ENCODE results near the gene MYL9. TPM values are rescaled to one million over a fixed set of nuclear protein-coding genes. Genes with fewer than 3 reads are reported as not detected.

The MYL9 gene
- total and polyA plus RNA-seq, 2 donors (not counting 1 experiment from before 2014, with no cell fraction given) = 0.78 to 3.5 TPM

GRCh38 chr20:36593347-36593929 lies 52.1 kb downstream of the MYL9 start:
- Mint-ChIP-seq H3K4me1 (peaks cover 55% of the 10 kb centered on the region), H3K9me3 (ENCODE audit: insufficient read depth) (no peaks in the 10 kb centered on the region), H3K4me3 (no peak overlapping the region), H3K27ac (peak overlapping the region; percentile 80), H3K27me3 (no peaks in the 10 kb centered on the region)
- H2AFZ ChIP-seq (ENCODE audit: insufficient read depth, low read depth, low read length, poor library complexity, severe bottlenecking) = no peak overlapping the region
- H3K36me3 ChIP-seq (replicated peaks in 1 of 2; ENCODE audit: control extremely low read depth in 1 of 2, control insufficient read depth in 1 of 2, extremely low read depth in 1 of 2, insufficient read depth in 2 of 2, low read length in 1 of 2) = peaks cover 0 to 21% of the 10 kb centered on the region in 2 experiments
- intact Hi-C loops (cut with micrococcal nuclease) = no loop called here
- H3K27ac ChIP-seq (ENCODE audit: low read length in 2 of 2) = peak overlapping the region; percentile 78 to 89
- H3K4me1 ChIP-seq (ENCODE audit: control insufficient read depth in 2 of 2, insufficient read depth in 2 of 2, low read length in 2 of 2) = peaks cover 34 to 39% of the 10 kb centered on the region in 2 donors
- ATAC-seq (ENCODE audit: low read depth) = no peak
- no peak for TF ChIP-seq CTCF (IDR thresholded peaks at IDR 0.05)
- TF ChIP-seq EZH2 (IDR thresholded peaks at IDR 0.05; ENCODE audit: borderline replicate concordance, insufficient read depth, low read depth, low read length, poor library complexity, severe bottlenecking) = no peak
- H3K9ac ChIP-seq (ENCODE audit: low read length) = peak overlapping the region; percentile 24
- H3K27me3 ChIP-seq (replicated peaks in 1 of 4; ENCODE audit: control extremely low read depth in 1 of 4, control insufficient read depth in 3 of 4, insufficient read depth in 4 of 4, low read length in 3 of 4) = no peaks in the 10 kb centered on the region
- H4K20me1 ChIP-seq (ENCODE audit: control insufficient read depth, insufficient read depth, low read length, poor library complexity, severe bottlenecking) = peaks cover 4% of the 10 kb centered on the region
- WGBS (ENCODE audit: insufficient coverage) = 100% methylated on average over 5 of the region's 5 CpGs
- POLR2A ChIA-PET = interaction anchor here (0.7 to 3.8 kb wide), 4 partner anchors 12 to 585 kb away, joined by 3 to 98 read pairs (median 43); partner anchors contain the start of genes RAB5IF and TGIF2
- peak overlapping the region in 1 of 5 experiments; percentile 6 for H3K4me3 ChIP-seq (ENCODE audit: control extremely low read depth in 1 of 5, extremely low read depth in 1 of 5, insufficient read depth in 1 of 5, low read depth in 2 of 5, low read length in 4 of 5)
- peaks cover 29% of the 10 kb centered on the region for H3K79me2 ChIP-seq (ENCODE audit: control insufficient read depth, insufficient read depth, low read length)
- CTCF ChIA-PET = interaction anchor here (0.5 to 4.2 kb wide), 12 partner anchors 9 to 112 kb away, joined by 3 to 82 read pairs (median 6); partner anchors contain the start of genes RAB5IF, SLA2 and TGIF2
- H3K9me3 ChIP-seq (ENCODE audit: control extremely low read depth in 1 of 3, control insufficient read depth in 2 of 3, insufficient read depth in 1 of 3, low read length in 2 of 3) = peaks cover 0 to 4% (median 0%) of the 10 kb centered on the region in 3 donors
- peak; percentile 52 for DNase-seq
- H3K4me2 ChIP-seq (replicated peaks; ENCODE audit: low read depth, low read length, poor library complexity, severe bottlenecking) = peak overlapping the region; percentile 71

- 0% methylated on average over 3 of the region's 5 CpGs for WGBS (ENCODE audit: insufficient coverage)
- ATAC-seq (ENCODE audit: low read depth) = no peak
- H3K79me2 ChIP-seq (ENCODE audit: control insufficient read depth, insufficient read depth, low read length) = peaks cover 5% of the 10 kb centered on the region
- H3K9ac ChIP-seq (ENCODE audit: low read length) = peak overlapping the region; percentile 2
- no peaks in the 10 kb centered on the region for H3K36me3 ChIP-seq (replicated peaks in 1 of 2; ENCODE audit: control extremely low read depth in 1 of 2, control insufficient read depth in 1 of 2, extremely low read depth in 1 of 2, insufficient read depth in 2 of 2, low read length in 1 of 2)
- no peaks in the 10 kb centered on the region for H3K27me3 ChIP-seq (replicated peaks in 1 of 4; ENCODE audit: control extremely low read depth in 1 of 4, control insufficient read depth in 3 of 4, insufficient read depth in 4 of 4, low read length in 3 of 4)
- intact Hi-C loops (cut with micrococcal nuclease) = loop anchor here (10.0 kb wide), 1 partner anchor 575 kb away; the partner anchor contains the start of genes MROH8 and RPN2
- peak overlapping the region; percentile 58 for H3K4me2 ChIP-seq (replicated peaks; ENCODE audit: low read depth, low read length, poor library complexity, severe bottlenecking)
- no peak for TF ChIP-seq CTCF (IDR thresholded peaks at IDR 0.05)
- no peak for TF ChIP-seq EZH2 (IDR thresholded peaks at IDR 0.05; ENCODE audit: borderline replicate concordance, insufficient read depth, low read depth, low read length, poor library complexity, severe bottlenecking)
- no peak overlapping the region for H2AFZ ChIP-seq (ENCODE audit: insufficient read depth, low read depth, low read length, poor library complexity, severe bottlenecking)
- peaks cover 58% of the 10 kb centered on the region for H3K4me1 Mint-ChIP-seq
- H3K27ac Mint-ChIP-seq = peak overlapping the region; percentile 90
- H3K27ac ChIP-seq (ENCODE audit: low read length in 2 of 2) = peak overlapping the region; percentile 1 to 43
- POLR2A ChIA-PET = no interaction called here
- H3K9me3 Mint-ChIP-seq (ENCODE audit: insufficient read depth) = no peaks in the 10 kb centered on the region
- CTCF ChIA-PET = interaction anchor here (1.6 to 1.9 kb wide), 2 partner anchors 11 to 25 kb away, joined by 3 to 7 read pairs; no protein-coding TSS in a partner anchor
- DNase-seq = peak; percentile 56
- peaks cover 40 to 54% of the 10 kb centered on the region in 2 donors for H3K4me1 ChIP-seq (ENCODE audit: control insufficient read depth in 2 of 2, insufficient read depth in 2 of 2, low read length in 2 of 2)
- no peaks in the 10 kb centered on the region for H4K20me1 ChIP-seq (ENCODE audit: control insufficient read depth, insufficient read depth, low read length, poor library complexity, severe bottlenecking)
- peaks cover 0 to 4% (median 0%) of the 10 kb centered on the region in 3 donors for H3K9me3 ChIP-seq (ENCODE audit: control extremely low read depth in 1 of 3, control insufficient read depth in 2 of 3, insufficient read depth in 1 of 3, low read length in 2 of 3)
- peak overlapping the region in 1 of 5 experiments; percentile 44 for H3K4me3 ChIP-seq (ENCODE audit: control extremely low read depth in 1 of 5, extremely low read depth in 1 of 5, insufficient read depth in 1 of 5, low read depth in 2 of 5, low read length in 4 of 5)
- H3K27me3 Mint-ChIP-seq = no peaks in the 10 kb centered on the region
- peak overlapping the region; percentile 31 for H3K4me3 Mint-ChIP-seq
These were observed 58.6 kb downstream of the MYL9 start for GRCh38 chr20:36599912-36600345.

All from B cell (primary cell).